HEK293 (cell line): ENCODE results near the gene PRRT1B.

Experiments used
- ZNF514 ChIP-seq: fragments of 450-650 bp; formaldehyde crosslinking; IDR thresholded peaks from 2 replicates; pipeline ENCODE4 v1.5.1; 2016; ENCODE audit warnings: missing biosample characterization, missing genetic modification characterization

The PRRT1B gene

GRCh38 chr9:131608493-131609037 is 63.2 kb downstream of the PRRT1B start (continued):
- TF ChIP-seq ZNF514 (tag by site-specific recombination), result no peak
- TF ChIP-seq, all 188 proteins: peak for 1
